ENCODE data around the gene SCAF8. TPM values are rescaled to one million over a fixed set of nuclear protein-coding genes. Genes with fewer than 3 reads are reported as not detected.

Gene SCAF8
- total and polyA plus RNA-seq, 2 of the 4 experiments (the other 2 are of a cell fraction): 16.1 to 23.5 TPM

DNA sequence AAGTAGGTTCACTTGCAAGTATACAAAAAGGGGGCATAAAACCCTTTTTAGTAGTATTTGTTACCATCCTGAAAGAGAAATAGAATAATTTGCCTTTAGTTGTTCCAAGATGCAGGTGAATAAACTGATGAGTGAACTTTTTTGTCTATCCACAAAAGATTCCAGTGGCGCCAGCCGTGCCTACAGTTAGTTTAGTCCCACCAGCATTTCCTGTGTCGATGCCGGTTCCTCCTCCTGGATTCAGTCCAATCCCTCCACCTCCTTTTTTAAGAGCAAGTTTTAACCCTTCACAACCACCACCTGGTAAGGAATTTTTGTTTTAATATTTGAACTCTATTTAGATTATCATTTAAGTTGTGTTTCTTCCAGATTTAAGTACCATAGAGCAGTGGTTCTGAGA lies 90.9 kb downstream of the SCAF8 start:
- no peak overlapping the region for H4K91ac ChIP-seq (ENCODE audit: insufficient read depth, low read depth, low read length)
- WGBS, 2 experiments (ENCODE audit: extremely low coverage in 2 of 2, insufficient read length in 1 of 2): no CpG with 5 or more reads among the region's 4 CpGs
- in situ Hi-C loops (cut with MboI; ENCODE audit: low sequenced_read_pairs): no loop called here

More for the DNA sequence above, 90.9 kb downstream of the SCAF8 start:
- TF ChIP-seq RAD21 (IDR thresholded peaks at IDR 0.05; ENCODE audit: low read length) (no peak), MXI1 (IDR thresholded peaks at IDR 0.05; ENCODE audit: borderline replicate concordance, low read depth, low read length) (no peak), CHD1 (IDR thresholded peaks at IDR 0.05; ENCODE audit: low read depth, low read length) (no peak), POLR2A (IDR thresholded peaks at IDR 0.05; ENCODE audit: low read depth, low read length) (no peak), MAZ (IDR thresholded peaks at IDR 0.05; ENCODE audit: borderline replicate concordance, low read depth, low read length) (no peak), MAFK (IDR thresholded peaks at IDR 0.05; ENCODE audit: low read depth, low read length) (no peak), RFX5 (IDR thresholded peaks at IDR 0.05; ENCODE audit: low read depth, low read length) (no peak), BHLHE40 (IDR thresholded peaks at IDR 0.05; ENCODE audit: low read depth, low read length) (no peak)
- TF ChIP-seq, protein P1, sequence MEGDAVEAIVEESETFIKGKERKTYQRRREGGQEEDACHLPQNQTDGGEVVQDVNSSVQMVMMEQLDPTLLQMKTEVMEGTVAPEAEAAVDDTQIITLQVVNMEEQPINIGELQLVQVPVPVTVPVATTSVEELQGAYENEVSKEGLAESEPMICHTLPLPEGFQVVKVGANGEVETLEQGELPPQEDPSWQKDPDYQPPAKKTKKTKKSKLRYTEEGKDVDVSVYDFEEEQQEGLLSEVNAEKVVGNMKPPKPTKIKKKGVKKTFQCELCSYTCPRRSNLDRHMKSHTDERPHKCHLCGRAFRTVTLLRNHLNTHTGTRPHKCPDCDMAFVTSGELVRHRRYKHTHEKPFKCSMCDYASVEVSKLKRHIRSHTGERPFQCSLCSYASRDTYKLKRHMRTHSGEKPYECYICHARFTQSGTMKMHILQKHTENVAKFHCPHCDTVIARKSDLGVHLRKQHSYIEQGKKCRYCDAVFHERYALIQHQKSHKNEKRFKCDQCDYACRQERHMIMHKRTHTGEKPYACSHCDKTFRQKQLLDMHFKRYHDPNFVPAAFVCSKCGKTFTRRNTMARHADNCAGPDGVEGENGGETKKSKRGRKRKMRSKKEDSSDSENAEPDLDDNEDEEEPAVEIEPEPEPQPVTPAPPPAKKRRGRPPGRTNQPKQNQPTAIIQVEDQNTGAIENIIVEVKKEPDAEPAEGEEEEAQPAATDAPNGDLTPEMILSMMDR (conservative IDR thresholded peaks at IDR 0.05; ENCODE audit: low read depth, low read length): no peak
- H3K79me1 ChIP-seq (ENCODE audit: low read depth in 1 of 2, low read length in 2 of 2): peaks cover 27 to 43% of the 10 kb centered on the region in 2 experiments
- no peak overlapping the region for H3K27ac ChIP-seq (ENCODE audit: insufficient read depth, low read length)
- no peaks in the 10 kb centered on the region for H3K9me1 ChIP-seq (ENCODE audit: insufficient read depth, low read length)
- no peak overlapping the region; a peak in 1 of 4 replicates for H4K8ac ChIP-seq (ENCODE audit: low read depth in 2 of 2, low read length in 2 of 2)
- no peak overlapping the region for H2BK120ac ChIP-seq (ENCODE audit: low read depth, low read length)
- no peak overlapping the region for H3K14ac ChIP-seq (replicated peaks; ENCODE audit: low read depth, low read length)
- no peak overlapping the region for H2BK20ac ChIP-seq (ENCODE audit: low read depth, low read length)
- H3K18ac ChIP-seq (ENCODE audit: low read depth, low read length): no peak overlapping the region
- no peak overlapping the region for H3K4me3 ChIP-seq (ENCODE audit: insufficient read depth, low read depth, low read length)
- no peaks in the 10 kb centered on the region for H3K27me3 ChIP-seq (ENCODE audit: control insufficient read depth, insufficient read depth, low read length)
- no peak overlapping the region for H2AK5ac ChIP-seq (ENCODE audit: low read depth, low read length)
- H3K4me1 ChIP-seq (ENCODE audit: control insufficient read depth, insufficient read depth, low read length): no peaks in the 10 kb centered on the region
- no peak overlapping the region for H3K23ac ChIP-seq (ENCODE audit: low read depth, low read length)
- intact Hi-C loops (cut with micrococcal nuclease): no loop called here
- no peak overlapping the region for H4K5ac ChIP-seq (ENCODE audit: low read depth, low read length)
- dilution Hi-C loops (cut with HindIII; ENCODE audit: low sequenced_read_pairs, unreplicated experiment): no loop called here
- DNase-seq (no peak), ATAC-seq (ENCODE audit: low read depth) (no peak)
- H3K9me3 ChIP-seq (ENCODE audit: control insufficient read depth, insufficient read depth, low read length): no peaks in the 10 kb centered on the region
- H3K9ac ChIP-seq (ENCODE audit: low read depth, low read length): no peak overlapping the region
- H3K4me2 ChIP-seq (ENCODE audit: low read depth, low read length): no peak overlapping the region
- no peak overlapping the region for H2BK15ac ChIP-seq (ENCODE audit: low read depth, low read length)
- H3K36me3 ChIP-seq (ENCODE audit: control insufficient read depth, insufficient read depth, low read length): peaks cover 34% of the 10 kb centered on the region
- H3K56ac ChIP-seq (ENCODE audit: extremely low read depth, insufficient read depth, low read length): no peak overlapping the region
- no peak overlapping the region for H2AFZ ChIP-seq (replicated peaks; ENCODE audit: low read length, poor library complexity)
- no peak overlapping the region for H2BK5ac ChIP-seq (ENCODE audit: low read depth, low read length, poor library complexity, severe bottlenecking)
- CTCF ChIA-PET: no interaction called here
- no TSS peak for BruUV-seq (replicated peaks)
- no peak overlapping the region for H2AK9ac ChIP-seq (replicated peaks; ENCODE audit: low read depth, low read length, poor library complexity)
- no peak overlapping the region for H3K4ac ChIP-seq (ENCODE audit: low read depth, low read length)
- H4K20me1 ChIP-seq (ENCODE audit: insufficient read depth, low read length): no peaks in the 10 kb centered on the region
- POLR2A ChIA-PET (ENCODE audit: unreplicated experiment): no interaction called here
